HepG2 (cell line): ENCODE measurements around the gene MOGAT3. TPM values are rescaled to one million over a fixed set of nuclear protein-coding genes. Genes with fewer than 3 reads are reported as not detected.

Source experiments
- CENPX ChIP-seq: sonication (generic); formaldehyde crosslinking; IDR thresholded peaks from 2 replicates; pipeline ENCODE4 v1.9.0; 2021; ENCODE audit warnings: mild to moderate bottlenecking, missing genetic modification reagents, moderate library complexity
- FOXO1 ChIP-seq: sonication (generic); formaldehyde crosslinking; IDR thresholded peaks from 2 replicates; pipeline ENCODE4 v1.4.0; 2020; ENCODE audit warnings: missing genetic modification reagents
- KAT8 ChIP-seq: IDR thresholded peaks from 2 replicates; pipeline ENCODE4 v1.6.1; 2016; ENCODE audit warnings: missing genetic modification reagents, missing compliant biosample characterization
- MEF2D ChIP-seq: sonication (generic); formaldehyde crosslinking; IDR thresholded peaks from 2 replicates; pipeline ENCODE4 v1.5.1; 2020; ENCODE audit warnings: mild to moderate bottlenecking, missing genetic modification reagents
- POLR2AphosphoS5 ChIP-seq: IDR thresholded peaks from 2 replicates; pipeline ENCODE4 v1.6.1; 2012; ENCODE audit warnings: low read depth, low read length
- ZFX ChIP-seq: sonication (generic); formaldehyde crosslinking; IDR thresholded peaks from 2 replicates; pipeline ENCODE4 v1.4.0; 2020; ENCODE audit warnings: mild to moderate bottlenecking, low read depth, missing genetic modification reagents, moderate library complexity
- ZNF792 ChIP-seq: IDR thresholded peaks from 2 replicates; pipeline ENCODE4 v1.6.1; 2016
- ZSCAN30 ChIP-seq: sonication (generic); formaldehyde crosslinking; IDR thresholded peaks from 2 replicates; pipeline ENCODE4 v1.5.0; 2020; ENCODE audit warnings: mild to moderate bottlenecking, missing genetic modification reagents
- polyA plus RNA-seq, 8 experiments: library from polyadenylated mRNA; depleted of rRNA in 3 of 8; stranded (reverse) in 7 of 8; unstranded in 1 of 8; fragments of >200 nt; fragmentation: Illumina TruSeq in 4 of 8; extraction: Trizol in 4 of 8; gene quantifications; 2 replicates each; pipeline versions ENCODE4 v1.2.1 to v1.2.3, GENCODE V29; 2011 to 2016; ENCODE audit warnings: low read depth in 4 of 8, missing spikeins in 1 of 8, mixed read lengths in 1 of 8; ENCODE audit not compliant: insufficient read depth in 1 of 8
- total RNA-seq, 5 experiments: library from RNA; depleted of rRNA; stranded (reverse); fragments of >200 nt; fragmentation: Illumina TruSeq; extraction: Trizol; gene quantifications; 2 replicates each; pipeline ENCODE4 v1.2.3, GENCODE V29; 2016; ENCODE audit warnings: low read depth in 1 of 5
- TF ChIP-seq, protein P1 (sequence below): sonication (generic); formaldehyde crosslinking; IDR thresholded peaks from 2 replicates; pipeline ENCODE4 v1.4.0; 2020; ENCODE audit warnings: mild to moderate bottlenecking, missing genetic modification reagents, borderline replicate concordance
- TF ChIP-seq, protein P2 (sequence below): sonication (generic); formaldehyde crosslinking; IDR thresholded peaks from 2 replicates; pipeline ENCODE4 v1.5.0; 2020; ENCODE audit warnings: mild to moderate bottlenecking, missing genetic modification reagents
- TF ChIP-seq, protein P3 (sequence below): sonication (generic); formaldehyde crosslinking; IDR thresholded peaks from 2 replicates; pipeline ENCODE4 v1.4.0; 2020; ENCODE audit warnings: missing genetic modification reagents
- TF ChIP-seq, protein P4 (sequence below): sonication (generic); formaldehyde crosslinking; IDR thresholded peaks from 2 replicates; pipeline ENCODE4 v1.8.0; 2022; ENCODE audit warnings: mild to moderate bottlenecking, missing genetic modification reagents, moderate library complexity
- TF ChIP-seq, protein P5 (sequence below): fragments of 450-650 bp; IDR thresholded peaks from 2 replicates; pipeline ENCODE4 v1.6.1; 2016
- TF ChIP-seq, protein P6 (sequence below): fragments of 450-650 bp; IDR thresholded peaks from 2 replicates; pipeline ENCODE4 v1.6.1; 2017

MOGAT3 gene
- total and polyA plus RNA-seq, 2 of the 13 experiments (the other 11 are each of a cell fraction or from before 2014, with no cell fraction given), result 22.5 to 30.5 TPM

DNA sequence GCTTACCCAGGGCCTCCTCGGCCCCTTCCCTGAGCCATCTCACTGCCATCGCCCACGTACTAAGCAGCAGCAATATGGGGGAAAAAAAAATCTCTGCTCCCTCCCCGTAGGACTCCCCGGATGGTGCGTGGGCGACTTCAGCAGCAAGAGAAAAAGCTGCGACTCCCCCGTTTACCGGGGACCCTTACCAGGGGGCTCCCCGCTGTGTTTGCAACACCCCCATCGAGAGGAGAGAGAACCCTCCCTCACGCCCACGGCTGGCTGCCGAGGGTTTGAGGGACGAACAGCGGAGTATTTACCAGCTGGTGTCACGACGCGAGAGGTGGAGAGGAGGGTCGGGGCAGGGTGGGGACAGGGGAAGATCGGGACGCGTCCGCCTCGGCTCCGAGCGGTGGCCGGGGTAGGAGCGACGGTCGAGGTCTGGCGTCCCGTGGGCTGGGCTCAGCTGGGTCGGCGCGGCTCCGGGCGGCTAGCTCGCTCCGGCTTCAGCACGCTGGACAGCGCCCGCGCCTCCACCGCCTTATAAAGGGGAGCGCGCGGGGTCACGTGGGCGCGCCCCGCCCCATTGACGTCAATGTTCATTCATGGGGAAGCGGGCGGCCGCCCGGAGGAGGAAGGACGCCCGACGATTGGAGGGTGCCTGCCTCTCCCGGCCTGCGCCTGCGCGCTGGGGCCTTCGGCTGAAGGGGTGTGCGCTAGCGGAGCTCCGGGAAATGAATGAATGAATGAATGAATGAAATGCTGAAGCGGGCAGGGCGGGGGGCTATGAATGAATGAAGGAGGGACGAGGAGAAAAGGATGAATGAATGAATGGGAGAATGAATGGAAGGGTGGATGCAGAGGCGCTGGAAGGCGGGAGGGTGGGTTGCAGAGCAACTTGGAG is 35.5 kb downstream of the MOGAT3 start, which contains the start of gene VGF (continued):
- TF ChIP-seq, protein P1, sequence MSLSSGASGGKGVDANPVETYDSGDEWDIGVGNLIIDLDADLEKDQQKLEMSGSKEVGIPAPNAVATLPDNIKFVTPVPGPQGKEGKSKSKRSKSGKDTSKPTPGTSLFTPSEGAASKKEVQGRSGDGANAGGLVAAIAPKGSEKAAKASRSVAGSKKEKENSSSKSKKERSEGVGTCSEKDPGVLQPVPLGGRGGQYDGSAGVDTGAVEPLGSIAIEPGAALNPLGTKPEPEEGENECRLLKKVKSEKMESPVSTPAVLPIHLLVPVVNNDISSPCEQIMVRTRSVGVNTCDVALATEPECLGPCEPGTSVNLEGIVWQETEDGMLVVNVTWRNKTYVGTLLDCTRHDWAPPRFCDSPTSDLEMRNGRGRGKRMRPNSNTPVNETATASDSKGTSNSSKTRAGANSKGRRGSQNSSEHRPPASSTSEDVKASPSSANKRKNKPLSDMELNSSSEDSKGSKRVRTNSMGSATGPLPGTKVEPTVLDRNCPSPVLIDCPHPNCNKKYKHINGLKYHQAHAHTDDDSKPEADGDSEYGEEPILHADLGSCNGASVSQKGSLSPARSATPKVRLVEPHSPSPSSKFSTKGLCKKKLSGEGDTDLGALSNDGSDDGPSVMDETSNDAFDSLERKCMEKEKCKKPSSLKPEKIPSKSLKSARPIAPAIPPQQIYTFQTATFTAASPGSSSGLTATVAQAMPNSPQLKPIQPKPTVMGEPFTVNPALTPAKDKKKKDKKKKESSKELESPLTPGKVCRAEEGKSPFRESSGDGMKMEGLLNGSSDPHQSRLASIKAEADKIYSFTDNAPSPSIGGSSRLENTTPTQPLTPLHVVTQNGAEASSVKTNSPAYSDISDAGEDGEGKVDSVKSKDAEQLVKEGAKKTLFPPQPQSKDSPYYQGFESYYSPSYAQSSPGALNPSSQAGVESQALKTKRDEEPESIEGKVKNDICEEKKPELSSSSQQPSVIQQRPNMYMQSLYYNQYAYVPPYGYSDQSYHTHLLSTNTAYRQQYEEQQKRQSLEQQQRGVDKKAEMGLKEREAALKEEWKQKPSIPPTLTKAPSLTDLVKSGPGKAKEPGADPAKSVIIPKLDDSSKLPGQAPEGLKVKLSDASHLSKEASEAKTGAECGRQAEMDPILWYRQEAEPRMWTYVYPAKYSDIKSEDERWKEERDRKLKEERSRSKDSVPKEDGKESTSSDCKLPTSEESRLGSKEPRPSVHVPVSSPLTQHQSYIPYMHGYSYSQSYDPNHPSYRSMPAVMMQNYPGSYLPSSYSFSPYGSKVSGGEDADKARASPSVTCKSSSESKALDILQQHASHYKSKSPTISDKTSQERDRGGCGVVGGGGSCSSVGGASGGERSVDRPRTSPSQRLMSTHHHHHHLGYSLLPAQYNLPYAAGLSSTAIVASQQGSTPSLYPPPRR, result peak; percentile 71; the same call in 1 of the 2 replicates
- TF ChIP-seq FOXO1 (CRISPR knock-in tag), result peak; percentile 93
- no peak for TF ChIP-seq POLR2AphosphoS5
- TF ChIP-seq, protein P2, sequence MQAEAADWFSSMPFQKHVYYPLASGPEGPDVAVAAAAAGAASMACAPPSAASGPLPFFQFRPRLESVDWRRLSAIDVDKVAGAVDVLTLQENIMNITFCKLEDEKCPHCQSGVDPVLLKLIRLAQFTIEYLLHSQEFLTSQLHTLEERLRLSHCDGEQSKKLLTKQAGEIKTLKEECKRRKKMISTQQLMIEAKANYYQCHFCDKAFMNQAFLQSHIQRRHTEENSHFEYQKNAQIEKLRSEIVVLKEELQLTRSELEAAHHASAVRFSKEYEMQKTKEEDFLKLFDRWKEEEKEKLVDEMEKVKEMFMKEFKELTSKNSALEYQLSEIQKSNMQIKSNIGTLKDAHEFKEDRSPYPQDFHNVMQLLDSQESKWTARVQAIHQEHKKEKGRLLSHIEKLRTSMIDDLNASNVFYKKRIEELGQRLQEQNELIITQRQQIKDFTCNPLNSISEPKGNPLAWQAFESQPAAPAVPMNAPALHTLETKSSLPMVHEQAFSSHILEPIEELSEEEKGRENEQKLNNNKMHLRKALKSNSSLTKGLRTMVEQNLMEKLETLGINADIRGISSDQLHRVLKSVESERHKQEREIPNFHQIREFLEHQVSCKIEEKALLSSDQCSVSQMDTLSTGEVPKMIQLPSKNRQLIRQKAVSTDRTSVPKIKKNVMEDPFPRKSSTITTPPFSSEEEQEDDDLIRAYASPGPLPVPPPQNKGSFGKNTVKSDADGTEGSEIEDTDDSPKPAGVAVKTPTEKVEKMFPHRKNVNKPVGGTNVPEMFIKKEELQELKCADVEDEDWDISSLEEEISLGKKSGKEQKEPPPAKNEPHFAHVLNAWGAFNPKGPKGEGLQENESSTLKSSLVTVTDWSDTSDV, result peak; percentile 77; the same call in 1 of the 2 replicates
- peak; percentile 90; the same call in 1 of the 2 replicates for TF ChIP-seq ZSCAN30
- TF ChIP-seq, protein P3, sequence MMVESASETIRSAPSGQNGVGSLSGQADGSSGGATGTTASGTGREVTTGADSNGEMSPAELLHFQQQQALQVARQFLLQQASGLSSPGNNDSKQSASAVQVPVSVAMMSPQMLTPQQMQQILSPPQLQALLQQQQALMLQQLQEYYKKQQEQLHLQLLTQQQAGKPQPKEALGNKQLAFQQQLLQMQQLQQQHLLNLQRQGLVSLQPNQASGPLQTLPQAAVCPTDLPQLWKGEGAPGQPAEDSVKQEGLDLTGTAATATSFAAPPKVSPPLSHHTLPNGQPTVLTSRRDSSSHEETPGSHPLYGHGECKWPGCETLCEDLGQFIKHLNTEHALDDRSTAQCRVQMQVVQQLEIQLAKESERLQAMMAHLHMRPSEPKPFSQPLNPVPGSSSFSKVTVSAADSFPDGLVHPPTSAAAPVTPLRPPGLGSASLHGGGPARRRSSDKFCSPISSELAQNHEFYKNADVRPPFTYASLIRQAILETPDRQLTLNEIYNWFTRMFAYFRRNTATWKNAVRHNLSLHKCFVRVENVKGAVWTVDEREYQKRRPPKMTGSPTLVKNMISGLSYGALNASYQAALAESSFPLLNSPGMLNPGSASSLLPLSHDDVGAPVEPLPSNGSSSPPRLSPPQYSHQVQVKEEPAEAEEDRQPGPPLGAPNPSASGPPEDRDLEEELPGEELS (CRISPR knock-in tag), result peak; percentile 77
- TF ChIP-seq, protein P4, sequence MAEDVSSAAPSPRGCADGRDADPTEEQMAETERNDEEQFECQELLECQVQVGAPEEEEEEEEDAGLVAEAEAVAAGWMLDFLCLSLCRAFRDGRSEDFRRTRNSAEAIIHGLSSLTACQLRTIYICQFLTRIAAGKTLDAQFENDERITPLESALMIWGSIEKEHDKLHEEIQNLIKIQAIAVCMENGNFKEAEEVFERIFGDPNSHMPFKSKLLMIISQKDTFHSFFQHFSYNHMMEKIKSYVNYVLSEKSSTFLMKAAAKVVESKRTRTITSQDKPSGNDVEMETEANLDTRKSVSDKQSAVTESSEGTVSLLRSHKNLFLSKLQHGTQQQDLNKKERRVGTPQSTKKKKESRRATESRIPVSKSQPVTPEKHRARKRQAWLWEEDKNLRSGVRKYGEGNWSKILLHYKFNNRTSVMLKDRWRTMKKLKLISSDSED (CRISPR knock-in tag), result no peak
- no peak for TF ChIP-seq CENPX (CRISPR knock-in tag)
- TF ChIP-seq, protein P5, sequence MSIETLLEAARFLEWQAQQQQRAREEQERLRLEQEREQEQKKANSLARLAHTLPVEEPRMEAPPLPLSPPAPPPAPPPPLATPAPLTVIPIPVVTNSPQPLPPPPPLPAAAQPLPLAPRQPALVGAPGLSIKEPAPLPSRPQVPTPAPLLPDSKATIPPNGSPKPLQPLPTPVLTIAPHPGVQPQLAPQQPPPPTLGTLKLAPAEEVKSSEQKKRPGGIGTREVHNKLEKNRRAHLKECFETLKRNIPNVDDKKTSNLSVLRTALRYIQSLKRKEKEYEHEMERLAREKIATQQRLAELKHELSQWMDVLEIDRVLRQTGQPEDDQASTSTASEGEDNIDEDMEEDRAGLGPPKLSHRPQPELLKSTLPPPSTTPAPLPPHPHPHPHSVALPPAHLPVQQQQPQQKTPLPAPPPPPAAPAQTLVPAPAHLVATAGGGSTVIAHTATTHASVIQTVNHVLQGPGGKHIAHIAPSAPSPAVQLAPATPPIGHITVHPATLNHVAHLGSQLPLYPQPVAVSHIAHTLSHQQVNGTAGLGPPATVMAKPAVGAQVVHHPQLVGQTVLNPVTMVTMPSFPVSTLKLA, result peak; percentile 72
- peak; percentile 95 for TF ChIP-seq MEF2D
- peak; percentile 99 for TF ChIP-seq ZNF792 (CRISPR knock-in tag)
- TF ChIP-seq KAT8 (CRISPR knock-in tag), result peak; percentile 91
- TF ChIP-seq ZFX (CRISPR knock-in tag), result no peak
- TF ChIP-seq, protein P6, sequence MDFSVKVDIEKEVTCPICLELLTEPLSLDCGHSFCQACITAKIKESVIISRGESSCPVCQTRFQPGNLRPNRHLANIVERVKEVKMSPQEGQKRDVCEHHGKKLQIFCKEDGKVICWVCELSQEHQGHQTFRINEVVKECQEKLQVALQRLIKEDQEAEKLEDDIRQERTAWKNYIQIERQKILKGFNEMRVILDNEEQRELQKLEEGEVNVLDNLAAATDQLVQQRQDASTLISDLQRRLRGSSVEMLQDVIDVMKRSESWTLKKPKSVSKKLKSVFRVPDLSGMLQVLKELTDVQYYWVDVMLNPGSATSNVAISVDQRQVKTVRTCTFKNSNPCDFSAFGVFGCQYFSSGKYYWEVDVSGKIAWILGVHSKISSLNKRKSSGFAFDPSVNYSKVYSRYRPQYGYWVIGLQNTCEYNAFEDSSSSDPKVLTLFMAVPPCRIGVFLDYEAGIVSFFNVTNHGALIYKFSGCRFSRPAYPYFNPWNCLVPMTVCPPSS, result no peak
